HG02938 (cell line): Measurements from ENCODE around the gene SBDS.
A peak's percentile ranks its signal among the peaks of the same experiment; 100 is the strongest.
"Not testable (repeated sequence)": the region's sequence is repeated elsewhere in the genome, so short reads cannot be mapped to it uniquely, and the experiment has no call there.

Experiments used
- ATAC-seq: cut with Tn5 transposase; IDR thresholded peaks from one replicate; pipeline ENCODE4 v1.9.1; 2021; ENCODE audit warnings: mild to moderate bottlenecking, moderate library complexity; ENCODE audit not compliant: unreplicated experiment

The SBDS gene

DNA sequence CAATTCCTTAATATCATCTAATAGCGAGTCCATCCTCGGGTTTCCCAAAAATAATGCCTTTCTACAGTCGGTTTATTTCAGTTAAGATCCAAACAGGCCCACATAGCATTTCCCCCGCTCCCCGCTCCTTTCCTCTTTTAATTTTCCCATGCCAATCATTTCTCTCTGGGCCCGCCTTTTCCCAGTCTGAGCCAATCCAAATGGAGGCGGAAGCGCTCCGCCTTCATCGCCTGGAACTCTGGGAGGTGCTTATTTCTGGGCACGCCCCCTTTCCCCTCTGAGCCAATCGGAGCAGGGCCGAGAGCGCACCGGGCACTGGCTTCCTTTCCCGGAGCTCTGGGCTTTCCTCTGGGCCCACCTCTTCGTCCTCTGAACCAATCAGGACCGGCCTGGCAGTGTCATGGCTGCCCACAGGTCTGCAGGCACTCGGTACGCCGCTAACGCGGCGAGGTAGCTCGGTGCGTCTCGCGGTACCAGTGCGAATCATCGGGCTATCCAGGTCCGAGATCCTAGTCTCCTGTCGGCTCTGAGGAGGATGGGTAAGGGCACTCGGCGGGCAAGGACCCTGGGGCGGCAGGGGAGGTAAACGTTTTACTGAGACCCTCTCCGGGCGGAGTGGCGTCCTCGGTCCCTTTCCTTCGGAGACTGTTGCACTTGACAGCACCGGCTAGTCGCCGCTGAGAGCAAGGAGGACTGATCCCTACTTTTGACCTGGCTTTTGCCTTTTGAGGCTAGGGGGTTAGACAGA, 1.2 kb upstream of the SBDS start, which contains the start of gene TYW1:
Gene TYW1 (plus strand): TSS at position 390 of the 748 bp plus-strand sequence. CDS start 146 bp downstream, at position 536.
- ATAC-seq: peak; percentile 88

DNA sequence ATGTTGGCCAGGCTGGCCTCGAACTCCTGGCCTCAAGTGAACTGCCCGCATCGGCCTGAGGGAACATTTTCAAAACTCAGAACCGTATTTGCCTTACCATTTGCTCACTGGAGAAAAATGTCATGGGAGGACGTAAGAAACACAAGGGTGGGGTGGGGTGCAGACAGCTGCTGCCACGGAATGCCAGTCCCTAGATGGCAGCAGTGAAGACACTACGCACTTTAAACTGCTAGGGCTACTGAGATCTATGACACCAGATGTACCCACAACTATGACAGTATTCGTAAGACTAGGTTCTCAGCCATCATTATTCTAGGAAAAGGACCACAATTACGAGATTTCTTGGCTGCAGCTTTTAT, 716 bp downstream of the SBDS start:
- ATAC-seq: peak; percentile 24

DNA sequence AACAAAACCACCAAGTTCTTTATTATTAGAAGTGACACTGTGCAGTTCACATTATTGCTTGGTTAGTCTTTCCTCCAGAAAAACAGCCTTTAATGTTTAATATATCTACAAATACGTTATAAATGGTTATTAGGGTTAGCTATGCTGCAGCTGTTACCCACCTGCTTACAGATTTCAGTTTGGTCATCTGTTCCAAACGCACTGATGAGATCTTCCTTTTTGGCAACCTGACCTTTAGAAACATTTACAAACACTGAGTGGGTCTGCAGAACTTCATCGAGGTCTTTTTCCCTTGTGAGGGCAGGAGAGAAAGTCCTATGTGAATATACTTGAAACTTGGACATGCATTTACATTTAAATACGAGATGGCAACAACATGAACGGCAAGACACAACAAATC, 1.3 kb downstream of the SBDS start:
- ATAC-seq: not testable (repeated sequence)

DNA sequence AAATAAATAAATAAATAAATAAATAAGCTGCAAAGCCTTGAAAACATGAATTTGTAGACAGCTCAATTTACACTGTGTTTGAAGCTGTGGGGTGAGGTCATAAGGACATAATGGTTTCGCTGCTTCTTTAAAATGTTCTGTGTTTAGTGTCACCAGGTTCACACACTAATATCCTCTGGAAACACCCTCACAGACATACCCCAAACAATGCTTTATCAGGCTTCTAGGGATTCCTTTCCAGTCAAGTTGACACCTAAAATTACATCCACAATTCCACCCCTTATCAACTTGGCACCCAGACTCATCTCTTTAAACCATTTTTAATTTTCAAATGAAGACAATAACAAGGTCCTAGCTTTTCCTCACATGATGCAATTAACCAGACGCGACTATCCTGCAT, 5.8 kb downstream of the SBDS start:
- not testable (repeated sequence) for ATAC-seq

DNA sequence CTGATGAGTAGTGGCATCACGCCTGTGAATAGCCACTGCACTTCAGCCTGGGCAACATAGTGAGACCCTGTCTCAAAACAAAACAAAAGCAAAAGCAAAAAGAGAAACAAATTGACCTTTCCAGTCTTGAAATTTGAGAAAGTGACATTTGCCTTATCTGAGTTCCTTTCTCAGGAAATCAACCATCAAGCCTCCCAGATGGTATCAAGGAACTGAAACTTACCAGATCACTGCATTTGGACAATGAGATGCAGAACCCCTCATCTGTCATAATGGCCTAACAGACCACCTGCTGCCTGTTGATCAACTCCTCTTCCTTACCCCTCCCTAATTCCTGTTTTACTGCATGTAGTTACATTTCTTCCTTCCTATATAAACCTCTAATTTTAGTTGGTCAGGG, 15.1 kb downstream of the SBDS start:
- ATAC-seq: not testable (repeated sequence)

DNA sequence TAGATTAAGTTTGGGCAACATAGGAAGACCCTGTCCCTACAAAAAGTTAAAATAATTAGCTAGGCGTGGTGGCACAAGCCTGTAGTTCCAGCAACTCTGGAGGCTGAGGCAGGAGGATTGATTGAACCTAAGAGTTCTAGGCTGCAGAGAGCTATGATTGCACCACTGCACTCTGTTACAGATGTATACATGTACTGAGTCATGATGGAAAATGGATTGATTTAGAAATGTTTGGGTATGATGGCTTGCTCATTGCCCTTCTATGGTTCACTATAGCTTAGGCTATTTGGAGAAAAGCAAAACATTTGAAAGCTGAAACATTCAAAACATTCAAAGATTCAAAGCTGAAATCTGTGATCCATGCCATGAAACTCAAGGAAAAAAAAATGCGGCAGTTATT, 16.4 kb downstream of the SBDS start:
- not testable (repeated sequence) for ATAC-seq

DNA sequence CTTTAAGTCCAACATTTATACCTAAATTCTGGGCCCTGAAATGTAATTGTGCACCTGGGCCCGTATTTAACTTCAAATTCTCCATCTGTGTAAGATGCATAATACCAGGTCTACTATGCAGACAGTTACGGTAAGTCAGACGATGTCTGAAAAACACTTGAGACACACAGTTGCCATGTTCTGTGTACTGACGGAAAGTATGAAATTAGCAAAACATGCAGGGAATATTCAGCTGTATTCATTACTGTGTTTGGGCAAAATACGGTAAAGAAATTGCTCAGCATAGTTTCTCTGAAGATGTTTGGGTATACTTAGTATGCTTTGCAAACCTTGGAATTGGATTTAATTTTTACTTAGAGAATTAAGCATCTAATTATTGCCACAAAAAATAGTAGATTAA, 17.1 kb downstream of the SBDS start:
- not testable (repeated sequence) for ATAC-seq

DNA sequence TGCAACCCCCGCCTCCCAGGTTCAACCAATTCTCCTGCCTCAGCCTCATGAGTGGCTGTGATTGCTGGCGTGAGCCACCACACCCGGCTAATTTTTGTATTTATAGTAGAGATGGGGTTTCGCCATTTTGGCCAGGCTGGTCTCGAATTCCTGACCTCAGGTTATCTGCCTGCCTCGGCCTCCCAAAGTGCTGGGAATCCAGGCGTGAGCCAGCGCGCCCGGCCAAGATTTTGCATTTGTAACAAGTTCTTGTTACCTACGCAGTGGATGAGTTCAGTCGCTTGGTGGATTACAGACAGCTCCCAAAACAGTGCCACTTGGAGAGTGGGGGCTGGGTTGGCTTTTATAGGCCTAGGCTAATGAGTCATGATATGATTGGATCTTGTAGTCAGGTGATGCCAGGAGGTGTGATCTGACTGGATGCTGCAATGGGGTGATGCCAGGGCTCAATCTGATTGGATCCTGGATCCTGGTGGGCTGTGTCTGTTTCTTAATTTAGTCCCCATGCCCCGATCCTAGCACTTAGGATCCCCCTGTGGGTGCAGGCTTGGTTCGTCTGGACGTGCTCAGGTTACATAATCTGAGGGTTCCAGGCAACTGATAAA, 20.3 kb downstream of the SBDS start:
- no peak for ATAC-seq

DNA sequence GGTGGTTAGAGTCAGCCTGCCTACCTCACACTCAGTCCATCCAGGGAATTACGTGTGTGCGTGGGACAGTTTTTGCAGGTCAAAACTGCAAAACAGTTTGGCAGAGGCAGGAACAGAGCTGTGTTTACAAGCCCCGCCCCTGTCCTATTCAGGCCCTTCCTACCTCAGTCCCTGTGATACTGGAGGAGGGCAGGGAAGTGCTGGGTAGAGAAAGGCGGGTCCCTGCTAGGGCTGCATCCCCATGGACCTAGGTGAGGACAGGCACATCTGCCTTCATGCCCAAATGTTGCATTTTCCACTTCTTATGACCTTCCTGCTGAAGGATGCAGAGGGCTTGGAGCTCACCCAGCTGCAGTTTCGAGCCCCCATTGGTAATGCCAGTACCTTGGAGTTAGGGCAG, 25.1 kb downstream of the SBDS start:
- ATAC-seq: no peak

DNA sequence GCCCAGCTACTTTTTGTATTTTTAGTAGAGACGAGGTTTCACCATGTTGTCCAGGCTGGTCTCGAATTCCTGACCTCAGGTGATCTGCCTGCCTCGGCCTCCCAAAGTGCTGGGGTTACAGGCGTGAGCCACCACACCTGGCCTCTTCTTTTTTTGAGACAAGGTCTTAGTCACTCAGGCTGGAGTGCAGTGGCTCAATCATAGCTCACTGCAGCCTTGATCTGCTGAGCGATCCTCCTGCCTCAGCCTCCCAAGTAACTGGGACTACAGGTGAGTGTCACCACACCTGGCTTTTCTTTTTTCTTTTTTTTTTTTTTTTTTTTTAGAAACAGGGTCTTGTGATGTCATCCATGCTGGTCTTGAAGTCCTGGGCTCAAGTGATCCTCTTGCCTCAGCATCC, 26.4 kb downstream of the SBDS start:
- not testable (repeated sequence) for ATAC-seq

DNA sequence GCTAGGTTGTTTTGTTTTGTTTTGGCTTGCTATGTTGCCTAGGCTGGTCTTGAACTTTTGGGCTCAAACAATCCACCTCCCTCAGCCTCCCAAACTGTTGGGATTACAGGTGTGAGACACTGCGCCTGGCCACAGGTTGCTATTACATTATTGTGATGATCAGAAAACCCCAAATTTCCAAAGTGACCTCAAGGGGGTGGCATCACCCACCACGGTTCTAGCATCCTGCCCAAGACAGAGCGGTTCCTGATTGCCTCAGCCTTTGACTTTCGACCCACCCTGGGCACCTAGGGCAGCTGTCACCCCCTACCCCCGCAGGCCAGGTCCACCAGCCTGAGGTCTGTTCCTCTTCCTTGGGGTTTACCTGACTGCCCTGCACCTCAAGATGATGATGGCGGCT, 28.4 kb downstream of the SBDS start:
- ATAC-seq: no peak

DNA sequence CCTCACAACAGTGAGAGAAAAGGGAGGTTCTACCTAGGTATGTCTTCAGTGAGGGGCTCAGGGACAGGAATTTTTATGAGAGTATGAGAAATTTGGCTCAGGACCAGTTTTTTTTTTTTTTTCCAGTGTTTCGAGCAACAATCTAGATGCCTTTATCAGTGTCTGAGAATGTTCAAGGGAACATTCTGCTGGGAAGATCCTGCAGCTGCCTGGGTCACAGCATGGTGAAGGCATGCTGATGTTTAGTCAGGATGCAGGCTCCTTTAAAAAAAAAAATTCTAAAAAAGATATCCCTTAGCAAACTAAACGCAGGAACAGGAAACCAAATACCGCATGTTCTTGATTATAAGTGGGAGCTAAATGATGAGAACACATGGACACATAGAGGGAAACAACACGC, 31.0 kb downstream of the SBDS start:
- no peak for ATAC-seq

DNA sequence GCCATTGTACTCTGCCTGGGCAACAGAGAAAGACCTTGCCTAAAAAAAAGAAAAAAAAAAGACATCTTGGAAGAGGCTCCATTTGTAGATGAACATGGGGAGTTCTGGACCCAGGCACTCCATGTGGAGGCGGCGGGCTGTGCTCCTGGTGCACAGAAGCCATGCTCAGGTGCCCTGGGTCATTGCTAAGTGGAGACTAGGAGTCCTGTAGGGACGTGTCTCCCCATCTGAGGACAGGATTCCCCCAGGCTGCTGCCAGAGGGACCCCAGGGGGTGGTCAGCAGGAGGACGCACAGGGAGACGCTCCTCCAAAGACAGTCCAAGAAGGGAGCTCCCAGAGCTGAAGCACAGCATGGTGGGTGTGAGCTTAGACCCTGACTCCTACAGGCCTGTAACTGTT, 34.3 kb downstream of the SBDS start:
- ATAC-seq: no peak

DNA sequence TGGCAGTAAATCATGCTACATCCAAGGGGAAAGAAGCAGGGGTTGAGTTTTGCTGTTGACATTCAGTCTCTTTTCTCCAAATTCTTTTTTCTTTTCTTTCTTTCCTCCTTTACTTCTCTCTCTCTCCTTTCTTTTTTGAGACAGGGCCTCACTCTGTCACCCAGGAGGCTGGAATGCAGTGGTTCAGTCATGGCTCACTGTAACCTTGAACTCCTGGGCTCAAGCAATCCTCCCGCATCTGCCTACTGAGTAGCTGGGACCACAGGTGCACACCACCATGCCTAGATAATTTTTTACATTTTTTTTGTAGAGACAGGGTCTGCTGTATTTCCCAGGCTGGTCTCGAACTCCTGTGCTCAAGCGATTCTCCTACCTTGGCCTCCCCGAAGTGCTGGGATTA, 35.2 kb downstream of the SBDS start:
- ATAC-seq: no peak

DNA sequence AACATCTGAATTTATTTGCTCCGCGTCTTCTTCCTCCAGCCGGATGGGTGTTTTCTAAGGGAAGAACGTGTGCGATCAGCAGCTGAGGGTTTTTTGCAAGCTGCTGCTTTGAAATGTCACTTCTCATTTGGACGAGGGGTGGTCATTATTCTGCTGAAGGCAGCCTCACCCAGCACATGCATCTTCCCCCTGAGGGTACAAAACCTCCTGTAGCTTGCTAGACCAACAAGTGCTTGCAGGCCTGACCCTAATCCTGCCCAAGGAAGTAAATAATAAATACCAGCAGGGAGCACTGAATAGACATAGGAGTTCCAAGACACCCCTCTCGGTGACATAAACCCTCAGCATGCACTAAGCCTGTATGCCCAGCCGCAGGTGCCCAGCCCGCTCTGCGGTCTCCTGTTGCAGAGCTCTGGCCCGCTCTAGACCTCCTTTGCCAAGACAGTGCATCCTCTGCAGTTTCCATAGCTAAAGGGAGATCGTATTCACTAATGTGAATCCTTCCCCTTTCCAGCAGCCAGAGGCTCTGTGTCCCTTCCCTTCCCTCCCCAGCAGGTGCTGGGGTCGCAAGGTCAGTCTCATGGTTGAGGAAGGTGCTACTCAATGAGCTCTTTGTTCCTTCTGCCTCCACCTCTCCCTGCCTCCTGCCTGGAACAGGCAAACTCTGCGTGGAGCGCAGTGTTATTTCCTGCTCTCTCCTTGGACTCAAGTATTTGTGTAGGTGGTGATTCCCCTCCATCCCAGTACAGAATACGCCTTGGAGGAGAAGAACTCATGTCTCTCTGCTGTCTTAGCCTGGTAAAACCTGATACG, 36.6 kb downstream of the SBDS start:
- ATAC-seq: no peak

DNA sequence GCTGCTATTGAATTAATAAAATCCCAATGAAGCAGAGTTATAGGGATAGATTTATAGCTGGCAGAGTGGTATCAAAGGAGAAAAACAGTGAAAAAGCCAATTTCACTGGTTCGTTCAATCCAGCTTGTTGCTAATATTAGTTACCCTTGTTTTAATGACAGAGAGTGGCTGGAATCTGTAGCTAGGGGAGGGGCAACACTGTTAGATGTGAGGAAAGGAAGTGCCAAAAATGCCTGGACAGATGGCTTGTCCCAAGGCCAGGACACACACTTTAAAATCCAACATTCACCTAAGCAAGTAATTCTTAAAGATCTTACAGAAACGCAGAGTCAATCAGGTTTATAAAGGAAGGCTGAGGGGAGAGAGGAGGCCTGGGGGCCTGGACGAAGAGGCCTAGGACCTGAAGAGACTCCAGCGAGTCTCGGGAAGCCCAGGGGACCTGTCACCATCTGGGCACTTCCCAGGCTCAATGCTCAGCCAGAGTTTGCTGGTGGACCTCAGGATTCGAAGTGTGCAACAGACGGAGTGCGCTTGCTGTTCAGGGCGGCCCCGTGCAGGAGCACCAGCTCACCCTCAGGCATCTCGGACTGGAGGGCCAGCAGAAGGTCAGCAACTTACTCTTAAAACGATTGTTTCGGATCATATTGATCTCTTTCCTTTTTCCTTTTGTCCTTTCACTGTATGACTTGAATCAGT, 37.6 kb downstream of the SBDS start:
- ATAC-seq: no peak

DNA sequence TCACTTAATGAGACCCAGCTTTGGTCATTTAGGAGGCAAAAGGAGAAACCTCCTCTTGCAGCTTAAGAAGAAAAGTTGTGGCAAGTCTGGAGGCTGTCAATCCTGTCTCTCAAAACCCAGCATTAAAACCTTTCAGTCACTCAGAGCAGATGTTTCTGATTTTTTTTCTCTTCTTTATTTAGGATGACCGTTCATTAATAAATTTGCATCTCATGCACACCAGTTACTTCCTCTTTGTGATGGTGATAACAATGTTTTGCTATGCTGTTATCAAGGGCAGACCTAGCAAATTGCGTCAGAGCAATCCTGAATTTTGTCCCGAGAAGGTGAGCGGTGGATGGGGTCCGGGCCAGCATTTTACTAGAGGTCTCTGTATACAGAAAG, 42.4 kb downstream of the SBDS start:
- no peak for ATAC-seq

DNA sequence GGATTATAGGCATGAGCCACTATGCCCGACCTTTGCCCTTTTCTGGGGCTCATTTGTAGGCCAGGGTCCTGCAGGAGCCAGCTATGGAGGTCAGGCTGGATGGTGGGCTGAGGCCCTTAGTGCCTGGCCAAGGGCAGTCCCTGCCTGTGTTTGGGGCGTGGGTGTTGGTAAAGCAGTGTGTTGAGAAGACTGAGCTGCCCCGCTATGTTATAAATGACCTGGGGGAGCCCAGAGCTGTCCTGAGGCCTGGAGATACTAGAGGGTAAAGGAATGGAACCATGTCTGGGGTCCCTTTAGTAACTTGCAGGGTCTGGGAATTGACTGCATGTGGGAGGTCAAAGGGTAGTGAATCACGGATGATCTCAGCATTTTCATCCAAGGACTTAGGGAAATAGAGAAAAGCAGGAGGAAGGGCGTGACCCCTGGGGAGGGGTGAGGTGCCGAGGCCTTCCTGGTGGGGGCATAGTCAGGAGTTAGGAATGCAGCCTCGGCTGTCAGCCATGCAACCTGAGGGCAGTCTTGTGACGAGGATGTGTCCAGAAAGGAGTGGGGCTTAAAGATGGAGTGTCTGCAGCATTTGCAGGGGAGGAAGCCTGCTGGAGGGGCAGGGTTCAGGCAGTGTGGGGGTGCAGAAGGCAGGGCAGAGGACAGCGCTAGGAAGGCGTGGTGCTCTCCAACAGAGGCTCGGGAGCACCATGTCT, 42.9 kb downstream of the SBDS start:
- no peak for ATAC-seq

DNA sequence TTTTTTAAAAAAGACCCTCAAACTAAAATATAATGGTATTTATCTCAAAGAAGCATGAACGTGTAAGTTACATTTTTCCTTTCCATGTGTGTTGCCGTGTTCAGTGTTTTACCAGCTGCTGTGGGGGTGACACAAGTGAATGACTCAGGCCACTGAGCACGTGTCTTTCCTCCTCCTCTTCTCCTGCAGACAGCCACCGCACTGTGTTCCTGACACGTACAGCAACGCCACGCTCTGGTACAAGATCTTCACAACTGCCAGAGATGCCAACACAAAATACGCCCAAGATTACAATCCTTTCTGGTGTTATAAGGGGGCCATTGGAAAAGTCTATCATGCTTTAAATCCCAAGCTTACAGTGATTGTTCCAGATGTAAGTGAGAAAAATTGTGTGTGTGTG, 44.6 kb downstream of the SBDS start:
- no peak for ATAC-seq

DNA sequence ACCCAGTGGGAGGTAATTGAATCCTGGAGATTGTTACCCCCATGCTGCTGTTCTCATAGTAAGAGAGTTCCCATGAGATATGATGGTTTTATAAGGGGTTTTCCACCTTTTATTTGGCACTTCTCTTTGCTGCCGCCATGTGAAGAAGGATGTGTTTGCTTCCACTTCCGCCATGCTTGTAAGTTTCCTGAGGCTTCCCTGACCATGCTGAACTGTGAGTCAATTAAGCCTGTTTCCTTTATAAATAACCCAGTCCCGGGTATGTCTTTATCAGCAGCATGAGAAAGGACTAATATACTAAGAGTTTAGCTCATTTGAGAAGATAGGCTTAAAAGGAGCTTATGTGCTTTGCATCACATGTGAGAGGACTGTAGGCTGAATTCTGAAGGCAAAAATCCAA, 45.1 kb downstream of the SBDS start:
- ATAC-seq: no peak
